Measurements from ENCODE around the gene FBXW12.

The FBXW12 gene

DNA sequence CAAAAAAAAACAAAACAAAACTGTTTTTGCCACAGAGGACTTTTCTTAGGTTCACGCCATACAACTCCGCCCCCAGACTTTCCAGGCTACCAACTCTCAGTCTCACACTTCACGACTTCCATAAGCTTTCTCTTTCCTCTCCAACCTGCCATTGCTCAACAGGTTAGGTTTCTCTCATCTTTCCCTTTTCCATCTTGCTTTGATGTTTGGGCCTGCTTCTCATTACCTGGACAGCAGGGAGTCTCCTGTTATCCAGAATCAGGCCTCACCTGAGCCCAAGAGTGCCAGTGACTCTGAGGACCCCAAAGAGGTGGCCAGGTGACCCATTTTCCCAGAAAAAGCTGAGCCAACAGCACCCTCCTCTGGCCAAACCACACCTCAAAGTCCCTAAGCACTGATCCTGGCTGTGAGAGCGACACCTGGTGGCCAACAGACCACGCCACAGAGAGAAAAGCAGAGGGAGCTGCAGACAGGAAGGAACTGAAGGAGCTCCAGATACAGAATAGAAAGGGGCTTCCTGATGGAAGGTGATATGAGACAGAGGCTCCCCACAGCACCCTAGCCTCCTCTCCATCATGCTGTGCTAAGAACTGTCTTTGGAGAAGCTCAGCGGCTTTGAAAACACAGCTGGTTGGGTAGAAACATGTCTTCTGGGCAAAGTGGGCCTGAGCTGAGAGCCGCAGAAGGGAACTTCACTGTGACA is 63.9 kb downstream of the FBXW12 start:
- peak; percentile 87 for DNase-seq (ENCODE audit: low spot score)

DNA sequence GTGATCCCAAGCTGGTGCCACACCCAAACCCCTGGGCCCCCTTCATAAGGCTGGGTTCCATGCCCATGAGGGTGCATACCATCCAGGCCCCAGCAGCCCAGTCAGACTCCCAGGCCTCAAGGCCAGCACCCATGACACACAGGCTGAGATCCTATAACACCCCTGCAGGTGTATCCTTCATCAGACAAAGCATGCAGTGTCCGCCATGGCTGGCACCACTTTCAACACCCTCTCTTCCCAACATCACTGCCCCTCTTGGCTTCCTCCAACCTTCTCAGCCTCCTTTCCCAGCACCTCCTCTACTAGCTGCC is 64.4 kb downstream of the FBXW12 start:
- no peak for DNase-seq (ENCODE audit: low spot score)

- no peak for DNase-seq (ENCODE audit: low spot score)
Observed at GRCh38 chr3:48436855-48437254, 64.8 kb downstream of the FBXW12 start.

GRCh38 chr3:48437812-48438211 is 65.8 kb downstream of the FBXW12 start:
- DNase-seq (ENCODE audit: low spot score), result no peak

GRCh38 chr3:48439820-48440589 is 68.0 kb downstream of the FBXW12 start, which contains the start of the genes CCDC51 and TMA7:
Gene CCDC51, minus strand, starts transcription at chr3:48440119. Its CDS starts 4,991 bp downstream, at chr3:48435128.
Gene TMA7, plus strand, starts transcription at chr3:48440257. Its CDS starts 40 bp downstream, at chr3:48440297.
- DNase-seq (ENCODE audit: low spot score), result peak; percentile 98

GRCh38 chr3:48440590-48440958 is 68.6 kb downstream of the FBXW12 start:
- no peak for DNase-seq (ENCODE audit: low spot score)

- DNase-seq (ENCODE audit: low spot score), result no peak
Observed at GRCh38 chr3:48441940-48442339, 69.9 kb downstream of the FBXW12 start.
